ENCODE results near the gene PYROXD2. TPM values are rescaled to one million over a fixed set of nuclear protein-coding genes. Genes with fewer than 3 reads are reported as not detected.
A peak's percentile ranks its signal among the peaks of the same experiment; 100 is the strongest.

The PYROXD2 gene
- polyA plus RNA-seq, 1 of the 3 experiments (the other 2 are of a cell fraction), result 26.7 TPM

DNA sequence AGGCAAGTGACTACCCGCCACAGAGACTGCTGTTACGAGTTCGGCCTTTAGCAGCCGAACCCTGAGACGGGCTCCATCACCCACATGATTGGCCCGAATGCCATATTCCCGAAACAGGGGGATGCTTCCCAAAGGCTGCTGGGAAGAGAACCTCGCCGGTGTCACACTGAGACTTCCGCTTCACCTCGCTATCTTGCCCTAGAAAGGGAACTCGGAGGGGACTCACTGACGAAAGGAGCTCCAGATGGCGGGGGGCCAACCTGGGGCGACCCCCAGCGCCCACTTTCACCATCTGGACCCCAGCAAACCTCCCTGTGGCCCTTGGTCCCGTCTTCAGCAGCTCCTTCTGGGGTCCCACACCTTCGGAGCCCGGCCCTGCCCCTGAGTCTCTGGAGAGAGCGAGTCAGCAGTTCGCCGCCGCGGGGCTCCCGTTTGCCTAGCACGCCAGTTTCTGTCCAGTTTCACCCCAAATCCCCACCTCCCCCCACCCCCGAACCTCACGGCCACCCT lies 31.2 kb upstream of the PYROXD2 start (continued):
- TF ChIP-seq USF1 (IDR thresholded peaks at IDR 0.05; ENCODE audit: borderline replicate concordance, low read depth), result no peak
- TF ChIP-seq POLR2AphosphoS5 (IDR thresholded peaks at IDR 0.05; ENCODE audit: low read depth, low read length), result no peak
- no peak for TF ChIP-seq MEF2A (IDR thresholded peaks at IDR 0.05; ENCODE audit: borderline replicate concordance, low read depth)
- TF ChIP-seq FOXJ3 (CRISPR knock-in tag; IDR thresholded peaks at IDR 0.05), result no peak
- no peak for TF ChIP-seq NFIC (IDR thresholded peaks at IDR 0.05; ENCODE audit: borderline replicate concordance)

DNA sequence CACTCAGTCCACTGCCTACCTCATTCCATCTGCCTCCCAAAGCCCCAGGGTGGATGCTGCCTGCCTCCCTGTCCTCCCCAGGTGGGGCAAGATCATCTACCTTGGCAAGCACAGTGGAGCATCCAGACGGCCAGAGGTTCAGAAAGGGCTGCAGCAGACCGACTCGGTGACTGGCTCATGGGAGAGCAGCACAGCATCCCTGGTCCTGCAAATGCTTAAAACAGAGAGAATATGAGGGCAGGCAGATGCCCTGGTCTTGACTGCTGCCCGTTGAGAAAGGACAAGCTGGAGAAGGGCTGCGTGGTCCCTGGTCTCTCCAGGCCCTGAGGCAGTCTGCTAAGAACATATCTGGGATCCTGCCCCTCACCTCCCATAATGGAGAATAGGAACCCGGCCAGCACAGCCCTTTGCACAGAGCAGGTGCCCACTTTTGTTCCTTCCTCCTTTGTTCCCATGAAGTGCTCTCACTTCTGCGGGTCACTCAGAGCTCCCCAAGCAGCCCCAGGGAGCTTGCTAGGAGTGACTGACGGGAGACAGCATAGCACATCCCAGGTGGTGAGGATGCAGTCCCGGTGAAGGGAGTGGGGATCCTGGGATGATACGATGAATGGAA lies 30.3 kb upstream of the PYROXD2 start:
- H3K9ac ChIP-seq, result no peak overlapping the region
- CTCF ChIA-PET, result interaction anchor here (0.5 to 2.5 kb wide), 4 partner anchors 20 to 403 kb away, joined by 3 to 15 read pairs (median 3); no protein-coding TSS in a partner anchor

More for the DNA sequence above, 30.3 kb upstream of the PYROXD2 start:
- no peak for DNase-seq
- Histone ChIP-seq H2AFZ (ENCODE audit: low read depth) (no peak overlapping the region), H3K9me2 (no peaks in the 10 kb centered on the region), H3F3A (replicated peaks; ENCODE audit: insufficient read depth) (peaks cover 9% of the 10 kb centered on the region), H3K9me3 (no peaks in the 10 kb centered on the region), H3K27me3 (ENCODE audit: insufficient read depth) (no peaks in the 10 kb centered on the region), H3K4me1 (ENCODE audit: control insufficient read depth in 1 of 2, insufficient read depth in 2 of 2, low read depth in 1 of 2, low read length in 1 of 2) (peaks cover 0 to 11% of the 10 kb centered on the region in 2 experiments; a peak in 1 of 4 replicates), H3K27ac (ENCODE audit: low read depth in 2 of 2, low read length in 1 of 2) (no peak overlapping the region), H3K79me2 (ENCODE audit: insufficient read depth) (peaks cover 5% of the 10 kb centered on the region; the same call in 1 of the 2 replicates), H3K36me3 (replicated peaks in 1 of 2; ENCODE audit: control insufficient read depth in 1 of 2, insufficient read depth in 2 of 2, low read length in 1 of 2) (peaks cover 17 to 34% of the 10 kb centered on the region in 2 experiments), H3K4me2 (peak overlapping the region; percentile 89), H3K4me3 (ENCODE audit: low read depth in 2 of 2, low read length in 1 of 2) (no peak overlapping the region; a peak in 1 of 4 replicates), H4K20me1 (ENCODE audit: insufficient read depth) (no peaks in the 10 kb centered on the region)
- POLR2A ChIA-PET, result no interaction called here
- TF ChIP-seq YY1 (IDR thresholded peaks at IDR 0.05; ENCODE audit: low read depth) (no peak), NFIC (IDR thresholded peaks at IDR 0.05; ENCODE audit: borderline replicate concordance) (no peak), MXI1 (IDR thresholded peaks at IDR 0.05; ENCODE audit: low read depth, low read length) (no peak), MAX (IDR thresholded peaks at IDR 0.05; ENCODE audit: low read depth) (no peak), RCOR1 (IDR thresholded peaks at IDR 0.05; ENCODE audit: low read length) (no peak), EZH2phosphoT487 (IDR thresholded peaks at IDR 0.05; ENCODE audit: borderline replicate concordance, low read depth) (no peak), CHD2 (IDR thresholded peaks at IDR 0.05; ENCODE audit: low read length, partially characterized antibody) (no peak), EP300 (IDR thresholded peaks at IDR 0.05; ENCODE audit: borderline replicate concordance in 1 of 2, low read depth in 1 of 2, low read length in 1 of 2) (no peak), POLR2AphosphoS5 (IDR thresholded peaks at IDR 0.05; ENCODE audit: low read depth, low read length) (no peak), FOSL2 (IDR thresholded peaks at IDR 0.05; ENCODE audit: borderline replicate concordance, low read depth) (no peak), USF1 (IDR thresholded peaks at IDR 0.05; ENCODE audit: borderline replicate concordance, low read depth) (no peak)
- TF ChIP-seq, protein P1, sequence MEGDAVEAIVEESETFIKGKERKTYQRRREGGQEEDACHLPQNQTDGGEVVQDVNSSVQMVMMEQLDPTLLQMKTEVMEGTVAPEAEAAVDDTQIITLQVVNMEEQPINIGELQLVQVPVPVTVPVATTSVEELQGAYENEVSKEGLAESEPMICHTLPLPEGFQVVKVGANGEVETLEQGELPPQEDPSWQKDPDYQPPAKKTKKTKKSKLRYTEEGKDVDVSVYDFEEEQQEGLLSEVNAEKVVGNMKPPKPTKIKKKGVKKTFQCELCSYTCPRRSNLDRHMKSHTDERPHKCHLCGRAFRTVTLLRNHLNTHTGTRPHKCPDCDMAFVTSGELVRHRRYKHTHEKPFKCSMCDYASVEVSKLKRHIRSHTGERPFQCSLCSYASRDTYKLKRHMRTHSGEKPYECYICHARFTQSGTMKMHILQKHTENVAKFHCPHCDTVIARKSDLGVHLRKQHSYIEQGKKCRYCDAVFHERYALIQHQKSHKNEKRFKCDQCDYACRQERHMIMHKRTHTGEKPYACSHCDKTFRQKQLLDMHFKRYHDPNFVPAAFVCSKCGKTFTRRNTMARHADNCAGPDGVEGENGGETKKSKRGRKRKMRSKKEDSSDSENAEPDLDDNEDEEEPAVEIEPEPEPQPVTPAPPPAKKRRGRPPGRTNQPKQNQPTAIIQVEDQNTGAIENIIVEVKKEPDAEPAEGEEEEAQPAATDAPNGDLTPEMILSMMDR (IDR thresholded peaks at IDR 0.05), result no peak
- TF ChIP-seq, protein P2, sequence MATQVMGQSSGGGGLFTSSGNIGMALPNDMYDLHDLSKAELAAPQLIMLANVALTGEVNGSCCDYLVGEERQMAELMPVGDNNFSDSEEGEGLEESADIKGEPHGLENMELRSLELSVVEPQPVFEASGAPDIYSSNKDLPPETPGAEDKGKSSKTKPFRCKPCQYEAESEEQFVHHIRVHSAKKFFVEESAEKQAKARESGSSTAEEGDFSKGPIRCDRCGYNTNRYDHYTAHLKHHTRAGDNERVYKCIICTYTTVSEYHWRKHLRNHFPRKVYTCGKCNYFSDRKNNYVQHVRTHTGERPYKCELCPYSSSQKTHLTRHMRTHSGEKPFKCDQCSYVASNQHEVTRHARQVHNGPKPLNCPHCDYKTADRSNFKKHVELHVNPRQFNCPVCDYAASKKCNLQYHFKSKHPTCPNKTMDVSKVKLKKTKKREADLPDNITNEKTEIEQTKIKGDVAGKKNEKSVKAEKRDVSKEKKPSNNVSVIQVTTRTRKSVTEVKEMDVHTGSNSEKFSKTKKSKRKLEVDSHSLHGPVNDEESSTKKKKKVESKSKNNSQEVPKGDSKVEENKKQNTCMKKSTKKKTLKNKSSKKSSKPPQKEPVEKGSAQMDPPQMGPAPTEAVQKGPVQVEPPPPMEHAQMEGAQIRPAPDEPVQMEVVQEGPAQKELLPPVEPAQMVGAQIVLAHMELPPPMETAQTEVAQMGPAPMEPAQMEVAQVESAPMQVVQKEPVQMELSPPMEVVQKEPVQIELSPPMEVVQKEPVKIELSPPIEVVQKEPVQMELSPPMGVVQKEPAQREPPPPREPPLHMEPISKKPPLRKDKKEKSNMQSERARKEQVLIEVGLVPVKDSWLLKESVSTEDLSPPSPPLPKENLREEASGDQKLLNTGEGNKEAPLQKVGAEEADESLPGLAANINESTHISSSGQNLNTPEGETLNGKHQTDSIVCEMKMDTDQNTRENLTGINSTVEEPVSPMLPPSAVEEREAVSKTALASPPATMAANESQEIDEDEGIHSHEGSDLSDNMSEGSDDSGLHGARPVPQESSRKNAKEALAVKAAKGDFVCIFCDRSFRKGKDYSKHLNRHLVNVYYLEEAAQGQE (IDR thresholded peaks at IDR 0.05; ENCODE audit: low read depth, low read length), result no peak
- TF ChIP-seq, protein P3, sequence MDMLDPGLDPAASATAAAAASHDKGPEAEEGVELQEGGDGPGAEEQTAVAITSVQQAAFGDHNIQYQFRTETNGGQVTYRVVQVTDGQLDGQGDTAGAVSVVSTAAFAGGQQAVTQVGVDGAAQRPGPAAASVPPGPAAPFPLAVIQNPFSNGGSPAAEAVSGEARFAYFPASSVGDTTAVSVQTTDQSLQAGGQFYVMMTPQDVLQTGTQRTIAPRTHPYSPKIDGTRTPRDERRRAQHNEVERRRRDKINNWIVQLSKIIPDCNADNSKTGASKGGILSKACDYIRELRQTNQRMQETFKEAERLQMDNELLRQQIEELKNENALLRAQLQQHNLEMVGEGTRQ (IDR thresholded peaks at IDR 0.05; ENCODE audit: borderline replicate concordance, low read depth, low read length), result no peak
- 93% methylated on average over 9 of the region's 10 CpGs for WGBS (ENCODE audit: low lambda C conversion rate)
